Effector memory CD4-positive, alpha-beta T cell (primary cell): ENCODE measurements around the gene IL27RA.

Source experiments
- DNase-seq, 3 donors: peaks; one replicate each; pipeline ENCODE4 v3.0.0-alpha.2; 2020
- H3K27ac ChIP-seq: 2 replicates; pipeline ENCODE4 v1.7.0; 2013; ENCODE audit warnings: mild to moderate bottlenecking, low read length, moderate library complexity; ENCODE audit not compliant: insufficient read depth, poor library complexity, severe bottlenecking
- H3K27me3 ChIP-seq: replicated peaks from 2 replicates; pipeline ENCODE4 v1.7.0; 2013; ENCODE audit warnings: mild to moderate bottlenecking, low read length; ENCODE audit not compliant: insufficient read depth, control insufficient read depth, poor library complexity, severe bottlenecking
- H3K36me3 ChIP-seq: 2 replicates; pipeline ENCODE4 v1.7.0; 2013; ENCODE audit warnings: mild to moderate bottlenecking, low read length, moderate library complexity; ENCODE audit not compliant: control insufficient read depth, insufficient read depth
- H3K4me1 ChIP-seq: 2 replicates; pipeline ENCODE4 v1.7.0; 2013; ENCODE audit warnings: low read length, mild to moderate bottlenecking; ENCODE audit not compliant: control insufficient read depth, insufficient read depth, poor library complexity, severe bottlenecking
- H3K4me3 ChIP-seq: 2 replicates; pipeline ENCODE4 v1.7.0; 2013; ENCODE audit warnings: low read length, low read depth, mild to moderate bottlenecking; ENCODE audit not compliant: insufficient read depth, poor library complexity, severe bottlenecking
- H3K9me3 ChIP-seq: 2 replicates; pipeline ENCODE4 v1.7.0; 2013; ENCODE audit warnings: mild to moderate bottlenecking, low read length, moderate library complexity; ENCODE audit not compliant: control insufficient read depth

IL27RA gene

GRCh38 chr19:13998426-13998825, 33.1 kb upstream of the IL27RA start:
- Histone ChIP-seq H3K27me3 (no peaks in the 10 kb centered on the region), H3K27ac (no peak overlapping the region), H3K9me3 (no peaks in the 10 kb centered on the region), H3K36me3 (peaks cover 13% of the 10 kb centered on the region), H3K4me3 (no peak overlapping the region), H3K4me1 (peaks cover 32% of the 10 kb centered on the region)
- no peak for DNase-seq

- DNase-seq: no peak
- no peaks in the 10 kb centered on the region for H3K27me3 ChIP-seq
- no peaks in the 10 kb centered on the region for H3K9me3 ChIP-seq
- H3K27ac ChIP-seq: no peak overlapping the region
- peaks cover 12% of the 10 kb centered on the region for H3K36me3 ChIP-seq
- peaks cover 36% of the 10 kb centered on the region for H3K4me1 ChIP-seq
- no peak overlapping the region for H3K4me3 ChIP-seq
Observed at GRCh38 chr19:13999085-13999484, 32.5 kb upstream of the IL27RA start.

- DNase-seq: no peak
- peak overlapping the region; percentile 72 for H3K27ac ChIP-seq
Observed at GRCh38 chr19:14000691-14001375, 30.7 kb upstream of the IL27RA start.

DNA sequence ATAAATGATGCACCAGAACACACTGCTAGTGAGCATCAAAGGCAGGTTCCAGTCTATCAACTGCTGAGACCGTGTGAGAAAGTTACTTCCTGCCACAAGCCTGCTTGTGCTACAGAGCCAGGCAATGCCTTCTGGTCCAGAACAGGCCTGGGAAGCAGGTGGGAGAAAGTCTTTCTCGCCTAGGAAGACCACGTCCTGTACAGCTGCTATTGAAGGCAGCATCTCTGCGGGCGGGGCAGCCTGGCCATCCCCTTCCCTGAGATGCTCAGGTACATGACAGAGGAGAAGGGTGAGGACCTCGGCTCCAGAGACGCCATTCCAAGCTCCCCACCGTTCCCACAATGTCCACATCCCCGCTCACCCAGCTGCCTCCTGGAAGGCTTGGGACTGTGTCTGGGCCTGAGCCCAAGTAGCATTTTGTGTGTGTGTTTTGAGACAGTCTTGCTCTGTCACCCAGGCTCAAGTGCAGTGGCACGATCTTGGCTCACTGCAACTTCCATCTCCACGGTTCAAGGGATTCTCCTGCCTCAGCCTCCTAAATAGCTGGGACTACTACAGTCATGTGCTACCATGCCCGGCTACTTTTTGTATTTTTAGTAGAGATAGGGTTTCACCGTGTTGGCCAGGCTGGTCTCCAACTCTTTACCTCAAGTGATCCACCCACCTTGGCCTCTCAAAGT, 28.9 kb upstream of the IL27RA start:
- Histone ChIP-seq H3K4me1 (peaks cover 44% of the 10 kb centered on the region), H3K27ac (peak overlapping the region; percentile 72)

More at GRCh38 chr19:14000691-14001375, 30.7 kb upstream of the IL27RA start:
- peaks cover 12% of the 10 kb centered on the region for H3K36me3 ChIP-seq
- H3K27me3 ChIP-seq: no peaks in the 10 kb centered on the region
- H3K4me1 ChIP-seq: peaks cover 44% of the 10 kb centered on the region
- no peak overlapping the region for H3K4me3 ChIP-seq
- H3K9me3 ChIP-seq: no peaks in the 10 kb centered on the region

DNA sequence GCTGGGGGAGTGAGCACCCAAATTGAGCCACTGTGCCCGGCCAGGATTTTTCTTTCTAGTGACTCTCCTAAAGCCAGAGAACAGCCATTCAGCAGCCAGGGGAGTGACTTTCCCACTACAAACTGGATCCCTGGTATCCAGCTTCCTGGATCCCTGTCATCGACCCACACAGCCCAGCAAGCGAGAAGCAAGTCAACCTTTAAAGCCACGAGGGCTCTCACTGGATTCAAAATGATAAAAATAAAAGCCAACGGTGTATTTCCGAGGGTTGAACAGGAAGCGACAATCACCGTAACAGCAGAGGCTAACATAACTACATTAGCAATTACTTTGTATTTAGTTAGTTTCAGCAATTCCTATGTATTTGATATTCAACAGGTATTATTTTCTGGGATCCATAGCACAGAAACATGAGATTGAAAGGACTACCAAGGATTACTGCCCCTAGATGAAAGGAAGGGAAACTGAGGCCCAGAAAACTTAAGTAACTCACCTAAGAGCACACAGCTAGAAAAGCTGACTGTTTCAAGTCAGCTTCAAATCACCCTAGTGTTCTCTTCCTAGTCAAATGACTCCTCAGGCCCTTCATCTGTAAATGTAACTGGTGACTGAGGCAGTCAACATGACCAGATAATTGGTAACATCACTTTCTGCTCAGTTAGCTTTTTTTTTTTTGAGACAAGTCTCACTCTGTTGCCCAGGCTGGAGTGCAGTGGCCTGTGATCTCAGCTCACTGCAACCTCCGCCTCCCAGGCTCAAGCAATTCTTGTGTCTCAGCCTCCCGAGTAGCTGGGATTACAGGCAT, 28.1 kb upstream of the IL27RA start:
- Histone ChIP-seq H3K4me1 (peaks cover 44% of the 10 kb centered on the region), H3K4me3 (no peak overlapping the region), H3K36me3 (no peaks in the 10 kb centered on the region), H3K9me3 (no peaks in the 10 kb centered on the region), H3K27ac (peak overlapping the region; percentile 72), H3K27me3 (no peaks in the 10 kb centered on the region)
- DNase-seq: no peak

More for the DNA sequence above, 28.9 kb upstream of the IL27RA start:
- Histone ChIP-seq H3K9me3 (no peaks in the 10 kb centered on the region), H3K36me3 (peaks cover 1% of the 10 kb centered on the region), H3K4me3 (no peak overlapping the region), H3K27me3 (no peaks in the 10 kb centered on the region)
- DNase-seq: no peak

- Histone ChIP-seq H3K27me3 (no peaks in the 10 kb centered on the region), H3K4me3 (no peak overlapping the region), H3K36me3 (no peaks in the 10 kb centered on the region), H3K4me1 (peaks cover 44% of the 10 kb centered on the region), H3K9me3 (no peaks in the 10 kb centered on the region), H3K27ac (peak overlapping the region; percentile 100)
- DNase-seq: no peak
Observed at GRCh38 chr19:14004619-14005348, 26.8 kb upstream of the IL27RA start.

DNA sequence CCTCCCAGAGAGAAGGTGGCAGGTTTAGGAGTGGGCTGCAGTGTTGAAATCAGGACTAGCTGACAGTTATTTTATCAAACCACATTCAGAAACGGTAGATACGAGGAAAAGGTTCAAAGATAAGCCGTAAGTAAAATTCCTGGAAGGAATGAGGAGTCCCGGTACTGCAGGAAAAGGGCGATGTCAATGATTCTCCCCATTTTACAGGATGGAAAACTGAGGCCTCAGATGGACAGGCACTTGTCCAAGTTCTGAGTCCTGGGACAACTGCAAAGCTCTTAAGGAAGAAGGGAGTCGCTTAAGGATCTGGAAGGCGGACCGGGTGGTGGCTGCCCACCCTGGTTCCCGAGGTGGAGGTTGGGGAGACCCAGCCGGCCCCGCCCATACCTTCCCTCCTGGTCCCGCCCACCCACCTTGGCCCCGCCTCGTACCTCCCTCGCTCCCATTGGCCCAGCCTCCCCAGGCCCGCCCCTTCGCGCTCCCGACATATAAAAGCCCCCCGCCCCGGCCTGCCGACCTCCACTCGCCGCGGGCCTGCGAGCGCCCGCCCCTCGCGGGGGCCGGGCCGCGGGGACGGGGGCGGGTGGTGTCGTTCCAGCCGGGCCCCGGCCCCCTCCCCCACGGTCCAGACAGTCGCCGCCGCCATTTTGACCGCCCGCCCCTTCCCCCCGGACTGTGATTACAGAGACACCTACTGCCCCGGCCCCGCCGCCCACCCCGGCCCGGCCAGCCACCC, 26.0 kb upstream of the IL27RA start:
- no peaks in the 10 kb centered on the region for H3K36me3 ChIP-seq

DNA sequence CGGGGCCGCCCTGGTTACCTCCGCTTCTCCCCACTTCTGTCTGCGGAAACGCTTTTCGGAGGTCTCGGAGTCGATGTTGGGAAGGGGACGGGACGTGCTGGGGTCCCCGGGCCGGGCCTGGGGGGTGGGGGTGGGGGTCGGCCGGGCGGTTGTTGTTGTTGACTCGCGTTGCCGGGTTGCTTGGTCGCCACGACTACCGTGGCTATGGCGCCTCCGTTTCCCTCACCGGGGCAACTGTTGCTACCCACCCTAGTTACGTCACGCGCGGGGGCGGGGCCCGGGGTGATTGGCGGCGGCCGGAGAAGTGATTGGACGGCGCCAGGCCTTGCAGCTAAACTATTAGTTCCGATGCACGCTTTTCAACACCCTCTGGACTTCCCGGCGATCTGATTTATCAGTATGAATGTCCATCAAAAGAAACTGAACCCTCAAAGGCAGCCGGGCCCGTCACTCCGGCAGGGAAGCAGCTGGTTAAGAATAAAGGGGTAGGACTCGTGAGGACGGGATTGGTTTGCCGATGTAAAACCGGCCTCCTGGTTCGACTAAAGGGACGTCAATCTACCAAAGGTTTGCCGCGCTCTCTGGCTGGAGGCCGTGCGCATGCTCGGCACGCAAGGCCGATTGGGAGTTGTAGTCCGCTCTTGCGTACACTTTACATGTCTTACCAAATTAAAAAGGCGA, 25.3 kb upstream of the IL27RA start, which contains the start of gene RFX1:
Gene RFX1, minus strand, starts transcription at position 236 of the 681 bp plus-strand sequence. CDS start 12,477 bp downstream, outside the sequence.
- Histone ChIP-seq H3K9me3 (no peaks in the 10 kb centered on the region), H3K4me3 (peak within 1 kb of the TSS; percentile 66), H3K27me3 (no peaks in the 10 kb centered on the region), H3K4me1 (peaks cover 33% of the 10 kb centered on the region), H3K27ac (peak within 1 kb of the TSS; percentile 100), H3K36me3 (no peaks in the 10 kb centered on the region)
- DNase-seq: peak; percentile 100

More for the DNA sequence above, 26.0 kb upstream of the IL27RA start:
- peak overlapping the region; percentile 66 for H3K4me3 ChIP-seq
- H3K9me3 ChIP-seq: no peaks in the 10 kb centered on the region
- peak; percentile 89 to 96 (median 91) for DNase-seq
- peaks cover 41% of the 10 kb centered on the region for H3K4me1 ChIP-seq
- H3K27me3 ChIP-seq: no peaks in the 10 kb centered on the region
- peak overlapping the region; percentile 100 for H3K27ac ChIP-seq
